TTC549 (cell line): ENCODE data around the gene IFIT3.
"Not testable (repeated sequence)": the region's sequence is repeated elsewhere in the genome, so short reads cannot be mapped to it uniquely, and the experiment has no call there.

ENCODE experiments used
- FAIRE-seq: peaks from 2 replicates; lab custom pipeline; 2012; peaks lifted over from hg19 to GRCh38; lab: Jason Lieb, UNC

IFIT3 gene

DNA sequence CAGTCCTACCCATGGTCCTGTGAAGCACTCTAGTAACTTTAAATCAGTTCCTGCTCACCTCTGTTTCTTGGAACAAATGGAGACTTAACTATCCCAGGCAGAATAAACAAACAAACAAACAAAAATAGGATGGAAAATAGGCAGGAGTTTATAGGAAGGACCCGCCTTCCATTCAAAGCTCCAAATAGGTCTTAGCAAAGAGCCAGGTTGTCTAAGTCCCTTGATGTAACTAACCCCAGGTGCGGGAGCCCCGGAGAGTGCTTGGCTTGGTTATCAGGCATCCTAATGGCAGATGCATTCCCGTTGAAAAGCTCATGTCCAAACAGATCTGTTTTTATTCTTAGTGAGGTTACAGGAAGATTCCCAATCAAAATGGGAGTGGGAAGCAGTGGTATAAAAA, 23.8 kb upstream of the IFIT3 start:
- no peak for FAIRE-seq

DNA sequence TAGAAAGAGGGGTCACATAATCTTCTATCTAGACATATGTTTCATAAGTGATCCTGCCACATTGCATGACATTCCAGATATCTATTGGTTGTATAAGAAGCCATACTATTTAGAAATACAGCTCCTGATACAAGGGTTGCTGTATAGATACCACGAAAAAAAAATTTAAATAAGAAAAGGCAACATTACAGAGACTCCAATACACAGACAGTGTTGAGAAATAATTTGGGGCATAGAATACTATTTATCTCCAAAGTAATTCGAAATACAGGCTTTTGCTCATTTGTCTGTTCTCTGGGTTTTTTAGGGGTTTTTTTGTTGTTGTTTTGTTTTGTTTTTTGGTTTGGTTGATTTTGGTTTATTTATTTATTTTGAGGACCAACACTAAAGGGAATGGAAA, 23.4 kb upstream of the IFIT3 start:
- FAIRE-seq, result no peak

DNA sequence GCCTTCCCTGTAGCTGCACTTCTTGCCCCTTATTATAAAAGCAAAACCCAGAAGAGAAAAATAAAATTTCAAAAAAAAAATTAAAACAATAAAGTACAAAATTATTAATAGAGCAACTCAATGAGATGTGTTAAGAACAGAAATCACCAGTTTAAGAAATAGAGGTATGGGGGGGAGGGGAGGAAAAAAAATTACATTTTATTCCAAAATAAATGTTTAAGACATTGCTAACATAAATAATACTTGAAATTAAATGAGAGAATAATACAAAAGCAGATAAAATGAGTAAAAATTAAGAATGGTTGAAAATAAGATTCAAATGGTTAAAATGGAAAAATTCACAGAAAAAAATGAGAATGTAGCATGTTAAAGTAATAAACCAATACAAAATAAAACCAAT, 22.9 kb upstream of the IFIT3 start:
- FAIRE-seq, result no peak

DNA sequence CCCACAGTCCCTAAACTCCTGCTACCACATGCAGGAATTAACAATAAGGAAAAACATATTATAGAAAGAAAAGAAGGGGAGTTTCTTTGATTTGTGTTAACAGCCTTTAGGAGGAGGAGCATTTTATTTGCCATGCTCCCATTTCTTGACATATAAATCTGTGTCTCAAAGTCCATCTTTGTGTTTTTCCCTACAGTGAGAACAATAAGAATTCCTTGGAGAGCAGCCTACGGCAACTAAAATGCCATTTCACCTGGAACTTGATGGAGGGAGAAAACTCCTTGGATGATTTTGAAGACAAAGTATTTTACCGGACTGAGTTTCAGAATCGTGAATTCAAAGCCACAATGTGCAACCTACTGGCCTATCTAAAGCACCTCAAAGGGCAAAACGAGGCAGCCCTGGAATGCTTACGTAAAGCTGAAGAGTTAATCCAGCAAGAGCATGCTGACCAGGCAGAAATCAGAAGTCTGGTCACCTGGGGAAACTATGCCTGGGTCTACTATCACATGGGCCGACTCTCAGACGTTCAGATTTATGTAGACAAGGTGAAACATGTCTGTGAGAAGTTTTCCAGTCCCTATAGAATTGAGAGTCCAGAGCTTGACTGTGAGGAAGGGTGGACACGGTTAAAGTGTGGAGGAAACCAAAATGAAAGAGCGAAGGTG, 21.9 kb upstream of the IFIT3 start:
- no peak for FAIRE-seq

DNA sequence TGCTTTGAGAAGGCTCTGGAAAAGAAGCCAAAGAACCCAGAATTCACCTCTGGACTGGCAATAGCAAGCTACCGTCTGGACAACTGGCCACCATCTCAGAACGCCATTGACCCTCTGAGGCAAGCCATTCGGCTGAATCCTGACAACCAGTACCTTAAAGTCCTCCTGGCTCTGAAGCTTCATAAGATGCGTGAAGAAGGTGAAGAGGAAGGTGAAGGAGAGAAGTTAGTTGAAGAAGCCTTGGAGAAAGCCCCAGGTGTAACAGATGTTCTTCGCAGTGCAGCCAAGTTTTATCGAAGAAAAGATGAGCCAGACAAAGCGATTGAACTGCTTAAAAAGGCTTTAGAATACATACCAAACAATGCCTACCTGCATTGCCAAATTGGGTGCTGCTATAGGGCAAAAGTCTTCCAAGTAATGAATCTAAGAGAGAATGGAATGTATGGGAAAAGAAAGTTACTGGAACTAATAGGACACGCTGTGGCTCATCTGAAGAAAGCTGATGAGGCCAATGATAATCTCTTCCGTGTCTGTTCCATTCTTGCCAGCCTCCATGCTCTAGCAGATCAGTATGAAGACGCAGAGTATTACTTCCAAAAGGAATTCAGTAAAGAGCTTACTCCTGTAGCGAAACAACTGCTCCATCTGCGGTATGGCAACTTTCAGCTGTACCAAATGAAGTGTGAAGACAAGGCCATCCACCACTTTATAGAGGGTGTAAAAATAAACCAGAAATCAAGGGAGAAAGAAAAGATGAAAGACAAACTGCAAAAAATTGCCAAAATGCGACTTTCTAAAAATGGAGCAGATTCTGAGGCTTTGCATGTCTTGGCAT, 21.1 kb upstream of the IFIT3 start:
- no peak for FAIRE-seq

DNA sequence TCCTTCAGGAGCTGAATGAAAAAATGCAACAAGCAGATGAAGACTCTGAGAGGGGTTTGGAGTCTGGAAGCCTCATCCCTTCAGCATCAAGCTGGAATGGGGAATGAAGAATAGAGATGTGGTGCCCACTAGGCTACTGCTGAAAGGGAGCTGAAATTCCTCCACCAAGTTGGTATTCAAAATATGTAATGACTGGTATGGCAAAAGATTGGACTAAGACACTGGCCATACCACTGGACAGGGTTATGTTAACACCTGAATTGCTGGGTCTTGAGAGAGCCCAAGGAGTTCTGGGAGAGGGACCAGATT, 20.6 kb upstream of the IFIT3 start:
- FAIRE-seq, result no peak

DNA sequence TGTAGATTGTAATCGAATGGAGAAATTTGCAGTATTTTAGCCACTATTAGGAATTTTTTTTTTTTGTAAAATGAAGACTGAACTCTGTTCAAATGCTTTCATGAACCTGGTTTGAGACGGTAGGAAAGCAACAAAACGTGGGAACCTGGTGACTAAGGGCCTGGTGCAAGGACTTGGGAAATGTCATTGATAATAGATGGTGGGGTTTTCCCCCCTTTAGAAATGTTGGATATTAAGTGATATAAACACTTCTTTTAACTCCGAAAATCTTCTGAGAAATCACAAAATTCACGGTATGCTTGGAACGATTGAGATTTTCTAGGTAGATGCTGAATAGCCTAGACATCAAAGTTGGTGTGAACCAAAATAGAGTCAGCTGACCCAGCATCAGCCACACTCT, 19.5 kb upstream of the IFIT3 start:
- FAIRE-seq, result no peak

DNA sequence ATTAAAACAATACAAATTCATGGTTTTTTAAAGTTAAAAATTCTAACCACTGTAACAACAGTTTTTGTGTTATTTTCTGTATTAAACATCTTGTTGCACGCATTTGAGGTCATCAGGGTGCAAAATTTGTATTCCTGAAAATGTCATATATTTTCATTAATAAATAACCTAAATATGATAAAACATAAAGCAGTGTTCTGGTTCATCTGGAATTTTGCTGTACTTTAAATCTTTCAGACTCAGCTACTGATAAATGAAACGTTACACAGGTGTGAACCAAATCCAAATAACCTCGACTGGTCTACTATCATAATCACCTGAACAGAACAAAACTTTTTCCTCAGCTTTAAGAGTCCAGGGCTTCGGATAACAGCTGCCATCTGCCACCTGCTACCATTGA, 19.1 kb upstream of the IFIT3 start:
- no peak for FAIRE-seq

DNA sequence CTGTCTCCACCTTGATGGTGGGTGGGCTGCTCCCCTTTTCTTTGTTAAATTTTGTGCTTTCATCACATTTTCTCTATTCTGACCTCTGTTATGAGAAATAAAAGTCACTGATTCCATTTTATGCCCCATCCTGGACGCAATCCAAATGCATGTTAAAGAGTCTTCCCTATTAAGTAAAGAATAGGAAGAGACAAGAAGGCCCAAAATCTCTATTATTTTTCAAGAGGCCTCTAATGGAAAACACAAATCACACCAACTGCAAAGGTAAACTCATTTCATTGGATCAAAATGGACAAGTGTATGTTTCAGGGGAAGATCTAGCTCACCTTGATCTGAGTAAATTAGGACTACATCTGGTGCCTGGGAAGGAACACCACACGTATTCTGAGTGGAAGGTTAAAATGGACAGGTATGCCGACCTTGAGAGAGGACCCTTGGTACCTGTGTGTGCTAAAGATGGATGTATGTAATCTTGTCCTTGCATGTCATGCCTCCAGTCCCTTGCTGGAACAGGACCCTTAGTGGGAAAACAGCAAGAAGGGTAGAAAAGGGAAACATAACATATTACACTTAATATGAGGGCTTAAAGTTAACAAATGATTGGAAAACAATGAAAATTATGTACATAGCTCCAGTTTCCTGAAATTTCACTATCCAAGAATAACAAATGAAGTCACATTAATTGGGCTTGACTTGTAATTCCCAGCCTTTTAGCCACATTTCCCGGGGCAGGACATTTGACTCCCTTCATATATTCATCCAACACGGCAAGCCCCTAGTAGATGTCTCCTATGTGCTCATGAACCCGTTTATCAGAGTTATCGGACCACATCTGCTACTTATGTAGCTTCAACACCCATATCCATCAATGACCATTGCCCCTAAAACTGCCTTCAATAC, 18.4 kb upstream of the IFIT3 start:
- no peak for FAIRE-seq

DNA sequence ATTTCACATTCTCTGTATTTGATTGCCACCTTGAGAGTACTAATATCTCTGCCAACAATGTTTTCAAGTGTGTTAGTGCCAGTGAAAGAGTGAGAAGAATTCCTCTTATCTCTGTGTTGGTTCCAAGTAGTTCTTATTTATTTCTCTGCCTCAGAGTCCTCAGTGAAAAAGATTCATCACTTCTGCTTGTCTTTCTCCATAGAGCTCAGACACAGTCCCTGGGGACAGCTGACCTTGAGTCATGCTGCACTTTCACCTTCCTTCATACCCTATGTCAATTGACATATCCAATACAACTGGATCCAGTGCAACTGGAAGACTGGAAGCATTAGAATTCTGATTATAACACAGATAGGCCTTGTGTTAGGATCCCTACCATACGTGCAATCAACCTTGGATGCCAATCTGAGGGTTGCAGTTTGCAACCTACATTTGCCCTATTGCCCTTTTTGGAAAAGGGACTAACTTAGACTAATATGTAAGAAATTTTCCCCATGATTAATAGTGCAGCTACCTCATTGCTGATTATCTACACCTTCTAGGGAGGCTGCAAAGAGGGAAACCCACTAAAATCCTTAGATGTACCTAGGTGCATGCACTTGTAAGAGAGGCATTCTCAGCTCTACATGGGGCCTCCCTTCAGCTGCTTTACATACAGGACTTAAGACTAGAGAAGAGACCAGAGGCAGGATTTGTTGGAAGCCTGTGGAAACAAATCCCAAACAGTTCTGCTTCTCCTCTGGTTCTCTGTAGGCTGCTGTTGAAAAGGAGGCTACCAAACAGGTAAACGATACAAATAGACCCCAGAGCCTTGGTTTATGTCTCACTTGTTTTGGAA, 17.5 kb upstream of the IFIT3 start:
- no peak for FAIRE-seq

DNA sequence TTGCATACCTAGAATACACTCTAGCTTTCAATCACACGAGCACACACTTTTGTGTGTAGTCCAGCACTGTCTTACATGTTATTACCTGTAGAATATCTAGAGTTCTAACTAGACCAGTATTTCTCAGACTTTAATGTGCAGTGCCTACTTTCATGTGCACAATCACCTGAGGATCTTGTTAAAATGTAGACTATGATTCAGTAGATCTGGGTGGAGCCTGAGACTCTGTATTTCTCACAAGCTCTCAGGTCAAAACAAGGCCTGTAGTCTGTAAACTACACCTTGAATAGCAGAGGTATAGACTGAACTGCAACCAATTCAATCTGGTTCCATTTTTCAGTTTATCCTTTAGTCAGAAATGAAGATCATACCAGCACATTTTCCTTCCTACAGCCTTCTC, 14.8 kb upstream of the IFIT3 start:
- no peak for FAIRE-seq

DNA sequence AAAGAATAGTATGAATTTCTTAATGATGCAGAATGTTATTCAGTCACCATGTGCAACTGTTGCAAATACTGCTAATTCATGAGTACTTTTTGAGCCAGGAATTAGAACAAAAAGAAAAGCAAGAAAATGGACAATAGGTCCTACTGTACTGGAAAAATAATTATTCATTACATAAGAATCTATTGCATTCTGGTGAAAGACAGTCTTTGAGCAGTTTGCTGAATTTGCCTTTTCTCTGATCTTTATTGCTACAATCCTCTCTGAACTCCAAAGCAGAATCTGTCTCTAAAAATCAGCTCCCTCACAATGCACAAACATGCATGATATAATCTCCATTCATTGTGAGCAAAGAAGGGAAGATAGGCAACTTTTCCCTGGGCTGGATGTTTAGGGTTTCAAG, 13.1 kb upstream of the IFIT3 start:
- FAIRE-seq, result no peak

DNA sequence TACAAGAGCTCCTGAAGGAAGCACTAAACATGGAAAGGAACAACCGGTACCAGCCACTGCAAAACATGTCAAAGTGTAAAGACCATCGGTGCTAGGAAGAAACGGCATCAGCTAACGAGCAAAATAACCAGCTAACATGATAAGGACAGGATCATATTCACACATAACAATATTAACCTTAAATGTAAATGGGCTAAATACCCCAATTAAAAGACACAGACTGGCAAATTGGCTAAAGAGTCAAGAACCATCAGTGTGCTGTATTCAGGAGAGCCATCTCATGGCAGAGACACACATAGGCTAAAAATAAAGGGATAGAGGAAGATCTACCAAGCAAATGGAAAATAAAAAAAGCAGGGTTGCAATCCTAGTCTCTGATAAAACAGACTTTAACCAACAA, 9.8 kb upstream of the IFIT3 start:
- FAIRE-seq, result not testable (repeated sequence)

DNA sequence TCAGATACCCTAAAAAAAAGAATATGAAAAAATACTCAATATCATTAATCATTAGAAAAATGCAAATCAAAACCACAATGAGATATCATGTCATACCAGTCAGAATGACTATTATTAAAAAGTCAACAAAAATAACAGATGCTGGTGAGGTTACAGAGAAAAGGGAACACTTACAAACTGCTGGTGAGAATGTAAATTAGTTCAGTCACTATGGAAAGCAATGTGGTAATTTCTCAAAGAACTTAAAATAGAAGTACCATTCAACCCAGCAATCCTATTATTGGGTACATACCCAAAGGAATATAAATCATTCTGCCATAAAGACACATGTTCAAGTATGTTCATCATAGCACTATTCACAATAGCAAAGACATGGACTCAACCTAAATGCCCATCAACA, 2.7 kb upstream of the IFIT3 start:
- not testable (repeated sequence) for FAIRE-seq

DNA sequence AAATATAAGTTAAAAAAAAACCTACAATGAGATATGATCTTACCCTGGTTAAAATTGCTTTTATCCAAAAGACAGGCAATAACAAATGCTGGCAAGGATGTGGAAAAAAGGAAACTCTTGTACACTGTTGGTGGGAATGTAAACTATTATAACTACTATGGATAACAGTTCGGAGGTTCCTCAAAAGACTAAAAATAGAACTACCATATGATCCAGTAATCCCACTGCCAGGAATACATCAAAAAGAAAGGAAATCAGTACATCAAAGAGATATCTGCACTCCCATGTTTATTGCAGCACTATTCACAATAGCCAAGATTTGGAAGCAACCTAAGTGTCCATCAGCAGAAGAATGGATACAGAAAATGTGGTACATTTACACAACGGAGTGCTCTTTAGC, 1.9 kb upstream of the IFIT3 start:
- FAIRE-seq, result not testable (repeated sequence)

DNA sequence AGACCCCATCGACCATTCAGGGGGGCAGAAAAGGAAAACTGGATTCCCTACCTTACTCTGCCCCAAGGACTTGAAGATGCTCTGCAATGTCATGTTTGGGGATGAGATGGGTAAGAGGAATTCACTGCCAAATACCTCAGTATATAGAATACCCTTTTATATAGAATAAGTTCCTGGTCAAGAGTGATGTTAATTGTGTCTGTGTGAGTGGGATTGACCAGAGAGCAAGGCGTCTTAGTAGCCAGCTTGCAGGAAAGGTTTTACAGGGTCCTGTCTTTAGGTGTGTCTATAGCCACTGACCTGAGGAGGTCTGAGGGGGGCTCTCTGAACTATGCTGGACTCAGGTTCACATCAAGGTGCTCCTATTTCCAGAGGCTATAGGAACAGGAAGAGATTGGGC, 1.4 kb downstream of the IFIT3 start:
- FAIRE-seq, result no peak

DNA sequence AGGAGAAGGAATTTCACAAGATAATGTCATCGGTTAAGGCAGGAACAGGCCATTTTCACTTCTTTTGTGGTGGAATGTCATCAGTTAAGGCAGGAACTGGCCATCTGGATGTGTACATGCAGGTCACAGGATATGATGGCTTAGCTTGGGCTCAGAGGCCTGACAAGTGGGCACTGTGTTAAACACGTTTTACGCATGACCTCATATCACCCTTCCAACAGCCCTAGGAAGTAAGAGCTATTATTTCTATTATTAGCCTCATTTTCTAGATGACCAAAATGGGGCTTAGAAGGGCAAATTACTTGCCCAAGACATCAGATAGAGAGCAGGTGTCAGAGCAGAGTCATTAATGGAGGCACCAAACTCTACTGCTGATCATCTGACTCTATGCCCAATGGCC, 2.2 kb downstream of the IFIT3 start:
- not testable (repeated sequence) for FAIRE-seq

DNA sequence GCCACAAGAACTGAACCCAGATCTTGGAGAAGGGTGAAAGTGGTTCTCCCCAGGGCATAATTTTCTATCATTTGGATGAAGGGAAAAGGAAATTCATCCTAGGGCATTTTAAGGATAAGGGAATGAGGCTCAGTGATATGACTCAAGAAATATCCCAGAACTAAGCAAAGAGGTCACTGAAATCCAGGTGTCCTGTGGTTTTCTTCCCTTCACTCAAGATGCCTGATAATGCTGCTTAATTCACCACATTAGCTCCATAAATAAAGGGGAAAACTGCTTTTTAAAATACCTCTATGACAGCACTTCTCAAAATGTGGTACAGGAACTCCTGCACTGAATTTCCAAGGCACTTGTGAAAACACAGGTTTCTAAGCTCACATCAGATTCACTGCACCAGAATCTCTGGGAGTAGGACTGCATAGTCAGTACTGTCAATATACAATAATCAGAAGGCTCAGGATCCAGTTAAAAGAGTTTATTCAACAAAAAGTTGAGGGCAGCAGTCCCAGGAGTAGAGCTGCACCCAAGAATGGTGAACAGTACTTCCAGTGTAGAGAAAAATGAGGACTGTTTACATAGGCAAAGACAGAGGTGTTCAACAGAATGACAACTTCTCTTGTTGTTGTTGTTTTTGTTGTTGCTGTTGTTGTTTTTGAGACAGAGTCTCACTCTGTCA, 2.9 kb downstream of the IFIT3 start:
- no peak for FAIRE-seq

DNA sequence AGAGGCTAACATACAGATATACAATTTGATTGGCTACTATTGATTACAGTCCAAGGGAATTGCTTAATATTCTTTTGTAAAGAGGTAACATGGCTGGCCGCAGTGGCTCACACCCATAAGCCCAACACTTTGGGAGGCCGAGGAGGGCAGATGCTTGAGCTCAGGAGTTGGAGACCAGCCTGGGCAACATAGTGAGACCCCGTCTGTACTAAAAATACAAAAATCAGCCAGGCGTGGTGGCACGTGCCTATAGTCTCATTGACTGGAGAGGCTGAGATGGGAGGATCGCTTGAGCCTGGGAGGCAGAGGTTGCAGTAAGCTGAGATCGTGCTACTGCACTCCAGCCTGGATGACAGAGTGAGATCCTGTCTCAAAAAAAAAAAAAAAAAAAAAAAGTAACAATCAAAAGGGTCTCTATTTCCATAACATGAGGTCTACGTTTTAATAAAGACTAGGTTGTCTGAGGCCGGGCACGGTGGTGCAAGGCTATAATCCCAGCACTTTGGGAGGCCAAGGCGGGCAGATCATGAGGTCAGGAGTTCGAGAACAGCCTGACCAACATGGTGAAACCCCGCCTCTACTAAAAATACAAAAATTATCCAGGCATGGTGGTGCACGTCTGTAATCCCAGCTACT, 3.8 kb downstream of the IFIT3 start:
- FAIRE-seq, result not testable (repeated sequence)

DNA sequence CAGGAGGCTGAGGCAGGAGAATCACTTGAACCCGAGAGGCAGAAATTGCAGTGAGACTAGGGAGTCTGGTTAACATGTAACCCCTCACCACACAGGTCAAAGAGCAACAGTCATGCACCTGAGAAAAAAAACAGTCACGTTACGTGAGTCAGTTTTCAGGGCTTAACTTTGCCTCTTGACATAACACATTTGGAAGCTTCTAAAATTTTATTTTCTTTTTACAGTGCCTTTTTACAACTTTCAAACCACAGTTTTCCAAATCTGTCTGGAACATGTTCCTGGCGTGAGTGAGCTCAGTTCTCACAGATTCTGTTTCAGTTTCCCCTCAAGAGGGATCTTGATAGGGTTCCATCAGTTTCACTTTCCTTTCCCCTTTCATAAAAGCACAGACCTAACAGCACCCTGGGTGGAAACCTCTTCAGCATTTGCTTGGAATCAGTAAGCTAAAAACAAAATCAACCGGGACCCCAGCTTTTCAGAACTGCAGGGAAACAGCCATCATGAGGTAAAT, 4.4 kb downstream of the IFIT3 start:
- no peak for FAIRE-seq

DNA sequence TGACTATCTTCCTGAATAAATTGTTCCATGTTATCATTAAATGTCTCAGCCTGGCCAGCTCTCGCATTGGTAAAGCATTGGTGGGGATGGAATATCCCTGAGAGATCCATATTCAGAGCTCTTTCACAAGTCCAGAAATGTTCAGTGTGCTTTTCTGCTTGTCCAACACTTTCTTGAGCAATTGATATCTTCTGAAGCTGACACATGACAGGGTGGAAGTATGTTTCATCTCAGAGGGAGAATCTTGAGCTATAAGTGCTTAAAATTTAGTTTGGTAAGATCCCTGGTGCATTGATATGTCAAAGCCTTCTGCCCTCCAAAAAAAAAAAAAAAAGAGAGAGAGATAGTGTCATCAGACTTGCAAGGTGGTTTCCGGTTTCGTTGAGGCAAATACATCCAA, 7.4 kb downstream of the IFIT3 start:
- FAIRE-seq, result no peak
